ENCODE measurements around the gene BCL7C. TPM values are rescaled to one million over a fixed set of nuclear protein-coding genes. Genes with fewer than 3 reads are reported as not detected.

BCL7C gene
- total and polyA plus RNA-seq, 2 of the 4 experiments (the other 2 are of a cell fraction): 32.3 to 34.9 TPM

GRCh38 chr16:30918614-30919013, 24.7 kb upstream of the BCL7C start:
- no peaks in the 10 kb centered on the region for H3K9me3 ChIP-seq (ENCODE audit: control insufficient read depth, insufficient read depth, low read length)
- WGBS, 2 experiments (ENCODE audit: extremely low coverage in 2 of 2, insufficient read length in 1 of 2): 100% methylated on average over 1 of the region's 1 CpG; no CpG with 5 or more reads in 1 of the 2 experiments
- no peak overlapping the region for H4K8ac ChIP-seq (ENCODE audit: low read depth in 2 of 2, low read length in 2 of 2)
- DNase-seq: no peak
- in situ Hi-C loops (cut with MboI; ENCODE audit: low sequenced_read_pairs) (no loop called here), intact Hi-C loops (cut with micrococcal nuclease) (no loop called here), dilution Hi-C loops (cut with HindIII; ENCODE audit: low sequenced_read_pairs, unreplicated experiment) (no loop called here)
- no peak overlapping the region for H4K91ac ChIP-seq (ENCODE audit: insufficient read depth, low read depth, low read length)
- H3K27ac ChIP-seq (ENCODE audit: insufficient read depth, low read length): no peak overlapping the region
- H3K9ac ChIP-seq (ENCODE audit: low read depth, low read length): no peak overlapping the region
- no peak for TF ChIP-seq RAD21 (IDR thresholded peaks at IDR 0.05; ENCODE audit: low read length)
- no peak for TF ChIP-seq CTCF (conservative IDR thresholded peaks at IDR 0.05; ENCODE audit: low read depth, low read length)
- no peak for TF ChIP-seq MAFK (IDR thresholded peaks at IDR 0.05; ENCODE audit: low read depth, low read length)
- no peak for TF ChIP-seq MXI1 (IDR thresholded peaks at IDR 0.05; ENCODE audit: borderline replicate concordance, low read depth, low read length)
- H2BK5ac ChIP-seq (ENCODE audit: low read depth, low read length, poor library complexity, severe bottlenecking): no peak overlapping the region
- no peak overlapping the region for H3K18ac ChIP-seq (ENCODE audit: low read depth, low read length)
- no TSS peak for BruUV-seq (replicated peaks)
- H2BK20ac ChIP-seq (ENCODE audit: low read depth, low read length): no peak overlapping the region
- H2AFZ ChIP-seq (replicated peaks; ENCODE audit: low read length, poor library complexity): no peak overlapping the region
- no peak overlapping the region for H2BK15ac ChIP-seq (ENCODE audit: low read depth, low read length)
- H3K36me3 ChIP-seq (ENCODE audit: control insufficient read depth, insufficient read depth, low read length): no peaks in the 10 kb centered on the region
- no peak overlapping the region for H2AK9ac ChIP-seq (replicated peaks; ENCODE audit: low read depth, low read length, poor library complexity)
- no peak overlapping the region for H3K14ac ChIP-seq (replicated peaks; ENCODE audit: low read depth, low read length)
- H3K56ac ChIP-seq (ENCODE audit: extremely low read depth, insufficient read depth, low read length): no peak overlapping the region
- no peak overlapping the region for H3K23ac ChIP-seq (ENCODE audit: low read depth, low read length)
- no peak overlapping the region for H2AK5ac ChIP-seq (ENCODE audit: low read depth, low read length)
- no peak overlapping the region for H3K4ac ChIP-seq (ENCODE audit: low read depth, low read length)
- ChIA-PET POLR2A (ENCODE audit: unreplicated experiment) (no interaction called here), CTCF (interaction anchor here (0.9 kb wide), 1 partner anchor 74 kb away, joined by 6 read pairs; no protein-coding TSS in a partner anchor)
- no peaks in the 10 kb centered on the region for H3K27me3 ChIP-seq (ENCODE audit: control insufficient read depth, insufficient read depth, low read length)
- peaks cover 4 to 8% of the 10 kb centered on the region in 2 experiments; a peak in 1 of 4 replicates for H3K79me1 ChIP-seq (ENCODE audit: low read depth in 1 of 2, low read length in 2 of 2)
- H2BK120ac ChIP-seq (ENCODE audit: low read depth, low read length): no peak overlapping the region
- no peak overlapping the region for H4K5ac ChIP-seq (ENCODE audit: low read depth, low read length)
- H3K4me1 ChIP-seq (ENCODE audit: control insufficient read depth, insufficient read depth, low read length): no peaks in the 10 kb centered on the region; the same call in 1 of the 2 replicates
- no peak overlapping the region for H3K4me2 ChIP-seq (ENCODE audit: low read depth, low read length)
- no peaks in the 10 kb centered on the region for H3K9me1 ChIP-seq (ENCODE audit: insufficient read depth, low read length)
- no peaks in the 10 kb centered on the region; the same call in 1 of the 2 replicates for H4K20me1 ChIP-seq (ENCODE audit: insufficient read depth, low read length)
- no peak overlapping the region for H3K4me3 ChIP-seq (ENCODE audit: insufficient read depth, low read depth, low read length)
- no peak for ATAC-seq (ENCODE audit: low read depth)
